Measurements from ENCODE around the gene PRG3.
A peak's percentile ranks its signal among the peaks of the same experiment; 100 is the strongest.

Gene PRG3

GRCh38 chr11:57396744-57397143 is 15.8 kb upstream of the PRG3 start:
- no peak for DNase-seq
- POLR2A ChIA-PET: no interaction called here
- no CpG with 5 or more reads among the region's 2 CpGs for WGBS (ENCODE audit: insufficient coverage)
- Histone ChIP-seq H3K36me3 (ENCODE audit: control insufficient read depth in 4 of 4, insufficient read depth in 4 of 4, low read length in 3 of 4) (no peaks in the 10 kb centered on the region), H3K27me3 (replicated peaks in 2 of 5; ENCODE audit: control insufficient read depth in 4 of 5, insufficient read depth in 5 of 5, low read length in 4 of 5) (no peaks in the 10 kb centered on the region), H3K27ac (ENCODE audit: insufficient read depth in 1 of 2, low read depth in 1 of 2, low read length in 2 of 2, poor library complexity in 1 of 2, severe bottlenecking in 2 of 2) (no peak overlapping the region), H3K9me3 (ENCODE audit: control extremely low read depth in 1 of 5, control insufficient read depth in 4 of 5, insufficient read depth in 2 of 5, low read depth in 1 of 5, low read length in 4 of 5) (no peaks in the 10 kb centered on the region), H3K4me1 (ENCODE audit: control extremely low read depth in 1 of 4, control insufficient read depth in 4 of 4, insufficient read depth in 4 of 4, low read length in 3 of 4) (peaks cover 0 to 29% (median 1%) of the 10 kb centered on the region in 4 experiments), H3K4me3 (ENCODE audit: control insufficient read depth in 1 of 7, extremely low read depth in 1 of 7, insufficient read depth in 4 of 7, low read depth in 2 of 7, low read length in 6 of 7) (no peak overlapping the region)
- CTCF ChIA-PET: interaction anchor here (1.5 to 4.8 kb wide), 6 partner anchors 9 to 51 kb away, joined by 3 to 20 read pairs (median 5); no protein-coding TSS in a partner anchor

DNA sequence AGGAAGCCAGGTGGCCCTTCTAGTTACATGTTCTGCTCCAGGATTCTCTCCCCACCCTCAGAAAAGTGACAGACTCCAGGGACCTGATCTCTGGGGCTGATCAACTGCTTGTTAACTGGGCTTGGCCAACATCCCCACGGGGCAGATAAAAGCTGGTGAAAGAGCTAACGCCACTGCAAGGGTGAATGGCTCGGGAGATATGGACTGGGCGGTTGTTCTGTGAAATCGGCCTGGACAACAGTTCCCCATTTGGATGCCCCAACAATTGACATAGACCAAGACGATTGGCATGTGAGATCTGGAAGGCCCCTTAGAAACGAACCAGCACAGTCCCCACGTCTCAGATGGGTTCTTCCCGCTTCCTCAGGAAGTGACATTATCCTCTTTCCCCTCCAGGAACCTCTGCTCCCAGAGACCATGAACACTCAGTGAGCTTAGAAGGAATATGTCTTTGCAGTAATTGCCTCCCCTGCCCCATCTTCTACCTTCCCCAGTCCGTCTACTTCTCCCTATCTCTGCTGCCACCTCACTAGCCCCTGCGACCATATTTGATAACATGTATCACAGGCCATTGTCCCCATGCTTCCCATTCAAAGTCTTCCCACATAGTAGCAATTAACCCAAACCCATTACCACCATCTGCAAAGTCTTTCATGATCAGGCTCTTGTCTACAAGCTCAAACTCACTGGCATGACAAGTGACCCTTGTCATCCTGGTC is 15.1 kb upstream of the PRG3 start:
- Histone ChIP-seq H3K4me1 (ENCODE audit: control extremely low read depth in 1 of 4, control insufficient read depth in 4 of 4, insufficient read depth in 4 of 4, low read length in 3 of 4) (peaks cover 0 to 35% (median 1%) of the 10 kb centered on the region in 4 experiments), H3K36me3 (ENCODE audit: control insufficient read depth in 4 of 4, insufficient read depth in 4 of 4, low read length in 3 of 4) (no peaks in the 10 kb centered on the region), H3K9me3 (ENCODE audit: control extremely low read depth in 1 of 5, control insufficient read depth in 4 of 5, insufficient read depth in 2 of 5, low read depth in 1 of 5, low read length in 4 of 5) (no peaks in the 10 kb centered on the region), H3K4me3 (ENCODE audit: control insufficient read depth in 1 of 7, extremely low read depth in 1 of 7, insufficient read depth in 4 of 7, low read depth in 2 of 7, low read length in 6 of 7) (no peak overlapping the region), H3K27me3 (replicated peaks in 2 of 5; ENCODE audit: control insufficient read depth in 4 of 5, insufficient read depth in 5 of 5, low read length in 4 of 5) (no peaks in the 10 kb centered on the region), H3K27ac (ENCODE audit: insufficient read depth in 1 of 2, low read depth in 1 of 2, low read length in 2 of 2, poor library complexity in 1 of 2, severe bottlenecking in 2 of 2) (no peak overlapping the region)
- POLR2A ChIA-PET: no interaction called here
- peak in 1 of 3 donors; percentile 24 for DNase-seq
- CTCF ChIA-PET: interaction anchor here (0.9 to 4.8 kb wide), 6 partner anchors 9 to 131 kb away, joined by 3 to 20 read pairs (median 4); no protein-coding TSS in a partner anchor
- 91% methylated on average over 11 of the region's 11 CpGs for WGBS (ENCODE audit: insufficient coverage)

- H3K27me3 ChIP-seq (replicated peaks in 2 of 5; ENCODE audit: control insufficient read depth in 4 of 5, insufficient read depth in 5 of 5, low read length in 4 of 5): no peaks in the 10 kb centered on the region
- no peaks in the 10 kb centered on the region for H3K9me3 ChIP-seq (ENCODE audit: control extremely low read depth in 1 of 5, control insufficient read depth in 4 of 5, insufficient read depth in 2 of 5, low read depth in 1 of 5, low read length in 4 of 5)
- peaks cover 0 to 43% (median 1%) of the 10 kb centered on the region in 4 experiments for H3K4me1 ChIP-seq (ENCODE audit: control extremely low read depth in 1 of 4, control insufficient read depth in 4 of 4, insufficient read depth in 4 of 4, low read length in 3 of 4)
- no peak overlapping the region for H3K4me3 ChIP-seq (ENCODE audit: control insufficient read depth in 1 of 7, extremely low read depth in 1 of 7, insufficient read depth in 4 of 7, low read depth in 2 of 7, low read length in 6 of 7)
- H3K36me3 ChIP-seq (ENCODE audit: control insufficient read depth in 4 of 4, insufficient read depth in 4 of 4, low read length in 3 of 4): no peaks in the 10 kb centered on the region
- no peak for DNase-seq
- 96% methylated on average over 4 of the region's 4 CpGs for WGBS (ENCODE audit: insufficient coverage)
- ChIA-PET POLR2A (no interaction called here), CTCF (interaction anchor here (1.4 to 4.8 kb wide), 3 partner anchors 10 to 32 kb away, joined by 5 to 20 read pairs (median 12); no protein-coding TSS in a partner anchor)
- H3K27ac ChIP-seq (ENCODE audit: insufficient read depth in 1 of 2, low read depth in 1 of 2, low read length in 2 of 2, poor library complexity in 1 of 2, severe bottlenecking in 2 of 2): no peak overlapping the region
Observed at GRCh38 chr11:57394203-57394965, 13.4 kb upstream of the PRG3 start.

DNA sequence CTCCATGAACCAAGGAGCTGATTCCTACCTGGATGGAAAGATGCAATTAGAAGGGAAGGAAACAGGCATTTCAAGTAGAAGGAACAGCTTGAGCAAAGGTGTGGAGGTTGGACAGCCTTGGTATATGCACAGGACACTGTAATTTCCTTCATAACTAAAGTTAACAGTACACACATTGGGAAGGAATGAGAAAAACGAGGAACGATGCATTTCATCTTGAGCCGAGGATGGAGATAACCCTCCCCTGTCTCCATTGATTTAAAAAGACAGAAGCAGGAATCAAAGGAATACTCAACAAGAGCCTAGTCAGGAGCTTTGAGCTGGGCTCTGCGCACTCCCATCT is 11.8 kb upstream of the PRG3 start:
- POLR2A ChIA-PET: no interaction called here
- no peak for DNase-seq
- Histone ChIP-seq H3K9me3 (ENCODE audit: control extremely low read depth in 1 of 5, control insufficient read depth in 4 of 5, insufficient read depth in 2 of 5, low read depth in 1 of 5, low read length in 4 of 5) (no peaks in the 10 kb centered on the region), H3K4me3 (ENCODE audit: control insufficient read depth in 1 of 7, extremely low read depth in 1 of 7, insufficient read depth in 4 of 7, low read depth in 2 of 7, low read length in 6 of 7) (no peak overlapping the region), H3K4me1 (ENCODE audit: control extremely low read depth in 1 of 4, control insufficient read depth in 4 of 4, insufficient read depth in 4 of 4, low read length in 3 of 4) (peaks cover 0 to 39% (median 1%) of the 10 kb centered on the region in 4 experiments), H3K27me3 (replicated peaks in 2 of 5; ENCODE audit: control insufficient read depth in 4 of 5, insufficient read depth in 5 of 5, low read length in 4 of 5) (no peaks in the 10 kb centered on the region), H3K36me3 (ENCODE audit: control insufficient read depth in 4 of 4, insufficient read depth in 4 of 4, low read length in 3 of 4) (no peaks in the 10 kb centered on the region), H3K27ac (ENCODE audit: insufficient read depth in 1 of 2, low read depth in 1 of 2, low read length in 2 of 2, poor library complexity in 1 of 2, severe bottlenecking in 2 of 2) (no peak overlapping the region)
- CTCF ChIA-PET: interaction anchor here (1.4 kb wide), 2 partner anchors 8 to 30 kb away, joined by 3 to 4 read pairs; no protein-coding TSS in a partner anchor
- 92% methylated on average over 2 of the region's 4 CpGs for WGBS (ENCODE audit: insufficient coverage)

DNA sequence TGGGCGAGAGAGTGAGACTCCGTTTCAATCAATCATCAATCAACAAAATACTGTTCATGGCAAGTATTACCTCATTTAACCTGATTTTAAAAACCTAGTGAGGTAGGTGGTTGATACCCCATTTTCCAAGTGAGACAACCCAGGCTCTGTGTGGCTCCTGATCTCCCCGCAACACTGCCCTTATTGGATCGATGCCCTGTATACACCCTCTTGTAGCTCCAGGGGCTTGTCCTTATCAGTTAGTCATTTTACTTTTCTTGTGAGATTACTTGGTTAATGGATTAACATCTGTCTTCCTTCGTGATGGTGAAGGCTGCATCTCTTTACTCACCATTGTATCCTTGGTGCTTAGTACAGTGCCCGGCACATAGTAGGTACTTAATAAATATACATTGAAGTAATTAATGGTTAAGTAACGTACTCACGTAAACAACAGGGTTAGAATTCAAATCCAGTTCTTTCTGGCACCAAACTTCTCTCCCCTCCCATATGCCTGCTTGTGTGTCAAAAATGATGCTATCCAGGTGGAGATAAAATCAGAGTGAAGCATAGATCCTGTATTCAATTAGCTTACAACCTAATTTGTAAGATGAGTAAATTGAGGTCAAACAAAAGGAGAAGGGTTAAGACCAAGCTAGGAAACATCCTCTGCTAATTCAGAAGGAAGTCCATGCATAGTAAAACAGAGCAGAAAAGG is 11.3 kb upstream of the PRG3 start:
- H3K9me3 ChIP-seq (ENCODE audit: control extremely low read depth in 1 of 5, control insufficient read depth in 4 of 5, insufficient read depth in 2 of 5, low read depth in 1 of 5, low read length in 4 of 5): no peaks in the 10 kb centered on the region
- ChIA-PET CTCF (interaction anchor here (1.1 to 1.4 kb wide), 2 partner anchors 9 to 11 kb away, joined by 3 to 4 read pairs; partner anchors contain the start of gene PRG3), POLR2A (no interaction called here)
- no peaks in the 10 kb centered on the region for H3K36me3 ChIP-seq (ENCODE audit: control insufficient read depth in 4 of 4, insufficient read depth in 4 of 4, low read length in 3 of 4)
- 100% methylated on average over 1 of the region's 8 CpGs for WGBS (ENCODE audit: insufficient coverage)
- H3K27ac ChIP-seq (ENCODE audit: insufficient read depth in 1 of 2, low read depth in 1 of 2, low read length in 2 of 2, poor library complexity in 1 of 2, severe bottlenecking in 2 of 2): no peak overlapping the region
- peaks cover 0 to 34% (median 3%) of the 10 kb centered on the region in 4 experiments for H3K4me1 ChIP-seq (ENCODE audit: control extremely low read depth in 1 of 4, control insufficient read depth in 4 of 4, insufficient read depth in 4 of 4, low read length in 3 of 4)
- no peak overlapping the region for H3K4me3 ChIP-seq (ENCODE audit: control insufficient read depth in 1 of 7, extremely low read depth in 1 of 7, insufficient read depth in 4 of 7, low read depth in 2 of 7, low read length in 6 of 7)
- no peak for DNase-seq
- H3K27me3 ChIP-seq (replicated peaks in 2 of 5; ENCODE audit: control insufficient read depth in 4 of 5, insufficient read depth in 5 of 5, low read length in 4 of 5): no peaks in the 10 kb centered on the region

DNA sequence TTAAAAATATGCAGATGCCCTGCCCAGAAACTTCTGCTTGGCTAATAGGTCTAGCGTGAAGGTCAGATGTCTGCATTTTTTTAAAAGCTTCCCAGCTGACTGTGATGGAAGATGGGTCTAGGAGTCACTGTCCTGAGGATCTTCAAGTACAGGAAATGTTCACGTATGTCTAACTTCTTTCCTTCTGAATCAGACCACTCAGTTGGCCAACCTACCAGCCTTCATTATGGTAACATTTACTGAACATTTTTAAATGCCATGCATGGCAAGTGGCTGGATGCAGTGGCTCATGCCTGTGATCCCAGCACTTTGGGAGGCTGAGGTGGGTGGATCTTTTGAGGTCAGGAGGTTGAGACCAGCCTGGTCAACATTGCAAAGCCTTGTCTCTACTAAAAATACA is 10.6 kb upstream of the PRG3 start:
- no peaks in the 10 kb centered on the region for H3K27me3 ChIP-seq (replicated peaks in 2 of 5; ENCODE audit: control insufficient read depth in 4 of 5, insufficient read depth in 5 of 5, low read length in 4 of 5)

More for the DNA sequence above, 10.6 kb upstream of the PRG3 start:
- H3K4me1 ChIP-seq (ENCODE audit: control extremely low read depth in 1 of 4, control insufficient read depth in 4 of 4, insufficient read depth in 4 of 4, low read length in 3 of 4): peaks cover 0 to 30% (median 3%) of the 10 kb centered on the region in 4 experiments
- no peak overlapping the region for H3K4me3 ChIP-seq (ENCODE audit: control insufficient read depth in 1 of 7, extremely low read depth in 1 of 7, insufficient read depth in 4 of 7, low read depth in 2 of 7, low read length in 6 of 7)
- H3K27ac ChIP-seq (ENCODE audit: insufficient read depth in 1 of 2, low read depth in 1 of 2, low read length in 2 of 2, poor library complexity in 1 of 2, severe bottlenecking in 2 of 2): no peak overlapping the region
- ChIA-PET POLR2A (no interaction called here), CTCF (interaction anchor here (1.1 to 1.4 kb wide), 2 partner anchors 9 to 11 kb away, joined by 3 to 4 read pairs; partner anchors contain the start of gene PRG3)
- no peaks in the 10 kb centered on the region for H3K9me3 ChIP-seq (ENCODE audit: control extremely low read depth in 1 of 5, control insufficient read depth in 4 of 5, insufficient read depth in 2 of 5, low read depth in 1 of 5, low read length in 4 of 5)
- 90% methylated on average over 2 of the region's 2 CpGs for WGBS (ENCODE audit: insufficient coverage)
- no peak for DNase-seq
- no peaks in the 10 kb centered on the region for H3K36me3 ChIP-seq (ENCODE audit: control insufficient read depth in 4 of 4, insufficient read depth in 4 of 4, low read length in 3 of 4)

All from common myeloid progenitor, CD34-positive (primary cell).